ENCODE measurements around the gene KIF1B.

GRCh38 chr1:10242135-10242534, 31.8 kb downstream of the KIF1B start:
- TF ChIP-seq POLR2AphosphoS5 (IDR thresholded peaks at IDR 0.05; ENCODE audit: low read depth): no peak
- TF ChIP-seq, protein P1, sequence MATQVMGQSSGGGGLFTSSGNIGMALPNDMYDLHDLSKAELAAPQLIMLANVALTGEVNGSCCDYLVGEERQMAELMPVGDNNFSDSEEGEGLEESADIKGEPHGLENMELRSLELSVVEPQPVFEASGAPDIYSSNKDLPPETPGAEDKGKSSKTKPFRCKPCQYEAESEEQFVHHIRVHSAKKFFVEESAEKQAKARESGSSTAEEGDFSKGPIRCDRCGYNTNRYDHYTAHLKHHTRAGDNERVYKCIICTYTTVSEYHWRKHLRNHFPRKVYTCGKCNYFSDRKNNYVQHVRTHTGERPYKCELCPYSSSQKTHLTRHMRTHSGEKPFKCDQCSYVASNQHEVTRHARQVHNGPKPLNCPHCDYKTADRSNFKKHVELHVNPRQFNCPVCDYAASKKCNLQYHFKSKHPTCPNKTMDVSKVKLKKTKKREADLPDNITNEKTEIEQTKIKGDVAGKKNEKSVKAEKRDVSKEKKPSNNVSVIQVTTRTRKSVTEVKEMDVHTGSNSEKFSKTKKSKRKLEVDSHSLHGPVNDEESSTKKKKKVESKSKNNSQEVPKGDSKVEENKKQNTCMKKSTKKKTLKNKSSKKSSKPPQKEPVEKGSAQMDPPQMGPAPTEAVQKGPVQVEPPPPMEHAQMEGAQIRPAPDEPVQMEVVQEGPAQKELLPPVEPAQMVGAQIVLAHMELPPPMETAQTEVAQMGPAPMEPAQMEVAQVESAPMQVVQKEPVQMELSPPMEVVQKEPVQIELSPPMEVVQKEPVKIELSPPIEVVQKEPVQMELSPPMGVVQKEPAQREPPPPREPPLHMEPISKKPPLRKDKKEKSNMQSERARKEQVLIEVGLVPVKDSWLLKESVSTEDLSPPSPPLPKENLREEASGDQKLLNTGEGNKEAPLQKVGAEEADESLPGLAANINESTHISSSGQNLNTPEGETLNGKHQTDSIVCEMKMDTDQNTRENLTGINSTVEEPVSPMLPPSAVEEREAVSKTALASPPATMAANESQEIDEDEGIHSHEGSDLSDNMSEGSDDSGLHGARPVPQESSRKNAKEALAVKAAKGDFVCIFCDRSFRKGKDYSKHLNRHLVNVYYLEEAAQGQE (IDR thresholded peaks at IDR 0.05; ENCODE audit: unreplicated experiment): no peak
- TF ChIP-seq, protein P2, sequence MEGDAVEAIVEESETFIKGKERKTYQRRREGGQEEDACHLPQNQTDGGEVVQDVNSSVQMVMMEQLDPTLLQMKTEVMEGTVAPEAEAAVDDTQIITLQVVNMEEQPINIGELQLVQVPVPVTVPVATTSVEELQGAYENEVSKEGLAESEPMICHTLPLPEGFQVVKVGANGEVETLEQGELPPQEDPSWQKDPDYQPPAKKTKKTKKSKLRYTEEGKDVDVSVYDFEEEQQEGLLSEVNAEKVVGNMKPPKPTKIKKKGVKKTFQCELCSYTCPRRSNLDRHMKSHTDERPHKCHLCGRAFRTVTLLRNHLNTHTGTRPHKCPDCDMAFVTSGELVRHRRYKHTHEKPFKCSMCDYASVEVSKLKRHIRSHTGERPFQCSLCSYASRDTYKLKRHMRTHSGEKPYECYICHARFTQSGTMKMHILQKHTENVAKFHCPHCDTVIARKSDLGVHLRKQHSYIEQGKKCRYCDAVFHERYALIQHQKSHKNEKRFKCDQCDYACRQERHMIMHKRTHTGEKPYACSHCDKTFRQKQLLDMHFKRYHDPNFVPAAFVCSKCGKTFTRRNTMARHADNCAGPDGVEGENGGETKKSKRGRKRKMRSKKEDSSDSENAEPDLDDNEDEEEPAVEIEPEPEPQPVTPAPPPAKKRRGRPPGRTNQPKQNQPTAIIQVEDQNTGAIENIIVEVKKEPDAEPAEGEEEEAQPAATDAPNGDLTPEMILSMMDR (conservative IDR thresholded peaks at IDR 0.05; ENCODE audit: low read depth in 2 of 2): no peak
- no peak for TF ChIP-seq EZH2 (IDR thresholded peaks at IDR 0.05; ENCODE audit: low read depth, unreplicated experiment)
- no peak for TF ChIP-seq EZH2phosphoT487 (IDR thresholded peaks at IDR 0.05; ENCODE audit: unreplicated experiment)
- no peak for TF ChIP-seq JUNB (IDR thresholded peaks at IDR 0.05; ENCODE audit: unreplicated experiment)
- TF ChIP-seq ZNF114 (CRISPR knock-in tag; IDR thresholded peaks at IDR 0.05): no peak
- TF ChIP-seq, protein P3, sequence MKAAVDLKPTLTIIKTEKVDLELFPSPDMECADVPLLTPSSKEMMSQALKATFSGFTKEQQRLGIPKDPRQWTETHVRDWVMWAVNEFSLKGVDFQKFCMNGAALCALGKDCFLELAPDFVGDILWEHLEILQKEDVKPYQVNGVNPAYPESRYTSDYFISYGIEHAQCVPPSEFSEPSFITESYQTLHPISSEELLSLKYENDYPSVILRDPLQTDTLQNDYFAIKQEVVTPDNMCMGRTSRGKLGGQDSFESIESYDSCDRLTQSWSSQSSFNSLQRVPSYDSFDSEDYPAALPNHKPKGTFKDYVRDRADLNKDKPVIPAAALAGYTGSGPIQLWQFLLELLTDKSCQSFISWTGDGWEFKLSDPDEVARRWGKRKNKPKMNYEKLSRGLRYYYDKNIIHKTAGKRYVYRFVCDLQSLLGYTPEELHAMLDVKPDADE (IDR thresholded peaks at IDR 0.05): no peak
- TF ChIP-seq CREB1 (CRISPR knock-in tag; IDR thresholded peaks at IDR 0.05; ENCODE audit: low read depth): no peak
- TF ChIP-seq, protein P4, sequence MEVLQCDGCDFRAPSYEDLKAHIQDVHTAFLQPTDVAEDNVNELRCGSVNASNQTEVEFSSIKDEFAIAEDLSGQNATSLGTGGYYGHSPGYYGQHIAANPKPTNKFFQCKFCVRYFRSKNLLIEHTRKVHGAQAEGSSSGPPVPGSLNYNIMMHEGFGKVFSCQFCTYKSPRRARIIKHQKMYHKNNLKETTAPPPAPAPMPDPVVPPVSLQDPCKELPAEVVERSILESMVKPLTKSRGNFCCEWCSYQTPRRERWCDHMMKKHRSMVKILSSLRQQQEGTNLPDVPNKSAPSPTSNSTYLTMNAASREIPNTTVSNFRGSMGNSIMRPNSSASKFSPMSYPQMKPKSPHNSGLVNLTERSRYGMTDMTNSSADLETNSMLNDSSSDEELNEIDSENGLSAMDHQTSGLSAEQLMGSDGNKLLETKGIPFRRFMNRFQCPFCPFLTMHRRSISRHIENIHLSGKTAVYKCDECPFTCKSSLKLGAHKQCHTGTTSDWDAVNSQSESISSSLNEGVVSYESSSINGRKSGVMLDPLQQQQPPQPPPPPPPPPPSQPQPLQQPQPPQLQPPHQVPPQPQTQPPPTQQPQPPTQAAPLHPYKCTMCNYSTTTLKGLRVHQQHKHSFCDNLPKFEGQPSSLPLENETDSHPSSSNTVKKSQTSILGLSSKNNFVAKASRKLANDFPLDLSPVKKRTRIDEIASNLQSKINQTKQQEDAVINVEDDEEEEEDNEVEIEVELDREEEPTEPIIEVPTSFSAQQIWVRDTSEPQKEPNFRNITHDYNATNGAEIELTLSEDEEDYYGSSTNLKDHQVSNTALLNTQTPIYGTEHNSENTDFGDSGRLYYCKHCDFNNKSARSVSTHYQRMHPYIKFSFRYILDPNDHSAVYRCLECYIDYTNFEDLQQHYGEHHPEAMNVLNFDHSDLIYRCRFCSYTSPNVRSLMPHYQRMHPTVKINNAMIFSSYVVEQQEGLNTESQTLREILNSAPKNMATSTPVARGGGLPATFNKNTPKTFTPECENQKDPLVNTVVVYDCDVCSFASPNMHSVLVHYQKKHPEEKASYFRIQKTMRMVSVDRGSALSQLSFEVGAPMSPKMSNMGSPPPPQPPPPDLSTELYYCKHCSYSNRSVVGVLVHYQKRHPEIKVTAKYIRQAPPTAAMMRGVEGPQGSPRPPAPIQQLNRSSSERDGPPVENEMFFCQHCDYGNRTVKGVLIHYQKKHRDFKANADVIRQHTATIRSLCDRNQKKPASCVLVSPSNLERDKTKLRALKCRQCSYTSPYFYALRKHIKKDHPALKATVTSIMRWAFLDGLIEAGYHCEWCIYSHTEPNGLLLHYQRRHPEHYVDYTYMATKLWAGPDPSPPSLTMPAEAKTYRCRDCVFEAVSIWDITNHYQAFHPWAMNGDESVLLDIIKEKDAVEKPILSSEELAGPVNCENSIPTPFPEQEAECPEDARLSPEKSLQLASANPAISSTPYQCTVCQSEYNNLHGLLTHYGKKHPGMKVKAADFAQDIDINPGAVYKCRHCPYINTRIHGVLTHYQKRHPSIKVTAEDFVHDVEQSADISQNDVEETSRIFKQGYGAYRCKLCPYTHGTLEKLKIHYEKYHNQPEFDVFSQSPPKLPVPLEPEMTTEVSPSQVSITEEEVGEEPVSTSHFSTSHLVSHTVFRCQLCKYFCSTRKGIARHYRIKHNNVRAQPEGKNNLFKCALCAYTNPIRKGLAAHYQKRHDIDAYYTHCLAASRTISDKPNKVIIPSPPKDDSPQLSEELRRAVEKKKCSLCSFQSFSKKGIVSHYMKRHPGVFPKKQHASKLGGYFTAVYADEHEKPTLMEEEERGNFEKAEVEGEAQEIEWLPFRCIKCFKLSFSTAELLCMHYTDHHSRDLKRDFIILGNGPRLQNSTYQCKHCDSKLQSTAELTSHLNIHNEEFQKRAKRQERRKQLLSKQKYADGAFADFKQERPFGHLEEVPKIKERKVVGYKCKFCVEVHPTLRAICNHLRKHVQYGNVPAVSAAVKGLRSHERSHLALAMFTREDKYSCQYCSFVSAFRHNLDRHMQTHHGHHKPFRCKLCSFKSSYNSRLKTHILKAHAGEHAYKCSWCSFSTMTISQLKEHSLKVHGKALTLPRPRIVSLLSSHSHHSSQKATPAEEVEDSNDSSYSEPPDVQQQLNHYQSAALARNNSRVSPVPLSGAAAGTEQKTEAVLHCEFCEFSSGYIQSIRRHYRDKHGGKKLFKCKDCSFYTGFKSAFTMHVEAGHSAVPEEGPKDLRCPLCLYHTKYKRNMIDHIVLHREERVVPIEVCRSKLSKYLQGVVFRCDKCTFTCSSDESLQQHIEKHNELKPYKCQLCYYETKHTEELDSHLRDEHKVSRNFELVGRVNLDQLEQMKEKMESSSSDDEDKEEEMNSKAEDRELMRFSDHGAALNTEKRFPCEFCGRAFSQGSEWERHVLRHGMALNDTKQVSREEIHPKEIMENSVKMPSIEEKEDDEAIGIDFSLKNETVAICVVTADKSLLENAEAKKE (CRISPR knock-in tag; IDR thresholded peaks at IDR 0.05): no peak
- TF ChIP-seq ZNF331 (CRISPR knock-in tag; IDR thresholded peaks at IDR 0.05; ENCODE audit: low read depth): no peak
